Measurements from ENCODE around the gene C2CD2.

- TF ChIP-seq CTCF (IDR thresholded peaks at IDR 0.05) (no peak), POLR2AphosphoS5 (IDR thresholded peaks at IDR 0.05) (no peak)
Observed at GRCh38 chr21:41857771-41858300, 96.0 kb downstream of the C2CD2 start.

All from prostate gland (tissue), 2 donors.